Endometrium (tissue), 2 donors: ENCODE results near the gene TINCR.
"Not testable (repeated sequence)": the region's sequence is repeated elsewhere in the genome, so short reads cannot be mapped to it uniquely, and the experiment has no call there.

Source experiments
- FAIRE-seq: peaks from 2 replicates; lab custom pipeline; 2012; peaks lifted over from hg19 to GRCh38; lab: Jason Lieb, UNC
- donor health status: control.
- donor health status: control.

Gene TINCR

DNA sequence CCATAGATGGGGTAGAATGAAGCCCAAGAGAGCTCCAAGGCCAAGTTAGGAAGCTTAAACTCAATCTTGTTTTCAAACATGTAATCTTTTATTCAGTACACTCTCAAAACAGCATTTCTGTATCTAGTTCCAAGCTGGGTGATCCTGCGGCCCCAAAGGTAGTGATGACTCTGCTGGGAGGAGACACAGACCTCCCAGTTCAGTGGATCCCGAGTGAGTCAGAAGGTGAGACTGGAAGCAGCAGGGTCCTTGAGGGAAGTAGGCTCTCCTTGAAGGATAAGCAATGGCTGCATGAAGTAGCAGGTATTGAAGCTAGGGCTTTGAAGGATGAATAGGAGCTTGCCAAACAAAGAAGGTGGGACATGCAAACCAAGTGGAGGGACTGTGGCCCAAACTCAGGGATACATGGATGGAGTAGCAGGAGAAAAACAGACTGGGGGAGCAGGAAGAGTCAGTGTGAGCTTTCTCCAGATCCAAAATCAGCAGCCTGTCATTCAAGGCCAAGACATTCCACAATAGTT lies 9.6 kb downstream of the TINCR start:
- no peak for FAIRE-seq

DNA sequence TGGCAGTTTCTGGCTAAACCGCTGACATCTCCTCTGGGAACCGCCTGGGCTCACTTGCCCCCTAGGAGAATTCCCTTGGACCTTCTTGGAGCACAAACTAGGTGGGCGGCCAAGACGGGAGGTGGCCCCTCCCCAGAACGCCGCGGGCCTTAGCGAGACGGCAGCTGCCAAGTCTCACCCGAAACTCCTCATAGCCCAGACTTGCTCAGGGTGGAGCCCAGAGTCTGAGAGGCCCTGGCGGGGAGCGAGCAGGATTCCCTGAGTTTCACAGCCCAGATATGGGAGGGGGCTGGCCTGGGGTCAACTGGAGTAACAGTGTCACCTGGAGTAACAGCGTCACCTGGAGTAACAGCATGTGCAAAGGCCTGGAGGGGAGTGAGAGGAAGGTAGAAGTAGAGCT lies 10.1 kb downstream of the TINCR start:
- no peak for FAIRE-seq

DNA sequence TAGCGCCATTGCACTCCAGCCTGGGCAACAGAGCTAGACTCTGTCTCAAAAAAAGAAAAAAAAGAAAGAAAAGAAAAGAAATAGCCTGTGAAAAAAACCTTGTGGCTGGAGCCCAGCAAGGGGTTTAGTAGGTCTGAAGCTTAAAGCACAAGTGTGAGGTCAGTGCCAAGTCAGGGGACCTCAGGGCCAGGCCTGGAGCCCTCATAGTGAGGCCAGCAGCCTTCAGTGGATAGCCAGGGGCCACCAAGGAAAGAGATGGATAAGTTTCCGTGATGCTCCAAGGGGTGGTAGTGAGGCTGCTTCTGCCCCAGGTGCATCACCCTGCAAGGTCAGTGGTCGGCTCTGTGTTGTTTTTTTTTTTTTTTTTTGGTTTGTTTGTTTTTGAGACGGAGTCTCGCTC lies 12.9 kb downstream of the TINCR start:
- FAIRE-seq: no peak

DNA sequence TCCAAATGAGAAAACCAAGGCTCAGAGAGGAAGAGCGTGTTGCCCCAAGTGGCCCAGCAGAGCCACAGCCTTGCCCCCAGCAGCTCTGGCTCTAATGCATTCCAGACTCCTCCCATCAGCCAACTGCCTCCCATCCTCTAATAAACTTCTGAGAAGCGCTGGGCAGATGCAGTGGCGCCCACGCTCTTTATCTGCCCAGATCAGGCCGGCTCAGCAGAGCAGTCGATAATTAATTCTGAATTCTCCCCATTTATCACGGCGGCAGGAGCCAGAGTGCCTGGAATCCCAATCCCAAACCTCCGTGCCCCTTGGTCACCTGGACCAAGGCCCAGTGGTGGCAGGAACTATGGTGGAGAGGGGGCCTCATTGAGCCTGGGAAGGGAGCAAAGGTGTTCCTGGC lies 13.9 kb downstream of the TINCR start:
- no peak for FAIRE-seq

DNA sequence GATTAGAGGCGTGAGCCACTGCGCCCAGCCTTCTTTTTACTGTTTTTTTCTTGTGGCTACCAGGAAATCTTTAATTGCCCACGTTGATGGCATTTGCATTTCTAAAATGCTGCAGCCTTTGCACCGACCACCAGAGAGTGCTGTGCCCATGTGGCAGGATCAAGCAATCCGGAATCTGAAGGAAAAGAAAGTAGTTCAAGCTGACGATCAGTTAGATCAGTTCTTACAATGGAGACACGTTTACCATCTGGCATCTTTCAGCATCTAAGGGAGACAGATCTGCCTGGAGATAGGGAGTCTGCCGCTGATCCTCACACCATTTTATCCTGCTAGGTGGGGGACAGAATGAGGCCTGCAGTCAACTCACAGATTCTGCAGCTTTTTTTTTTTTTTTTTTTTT lies 19.9 kb downstream of the TINCR start:
- FAIRE-seq: no peak

DNA sequence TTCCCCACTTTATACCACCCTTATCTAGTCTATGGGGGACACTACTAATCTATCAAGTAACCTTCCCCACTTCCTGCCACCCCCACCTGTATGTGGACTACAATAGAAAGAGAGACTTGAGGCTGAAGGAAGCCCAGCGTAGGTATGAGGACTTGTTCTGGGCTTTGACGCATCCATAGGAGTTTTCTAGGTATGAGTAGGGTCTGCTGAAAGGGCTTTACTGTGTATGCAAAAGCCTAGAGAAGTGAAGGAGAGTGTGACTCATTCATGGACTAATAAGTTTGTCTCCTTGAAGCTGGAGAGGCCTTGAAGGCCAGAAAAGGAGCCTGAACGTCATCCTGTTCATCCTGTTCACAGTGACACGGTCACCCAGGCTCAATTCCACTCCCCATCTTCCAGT lies 21.8 kb downstream of the TINCR start:
- no peak for FAIRE-seq

DNA sequence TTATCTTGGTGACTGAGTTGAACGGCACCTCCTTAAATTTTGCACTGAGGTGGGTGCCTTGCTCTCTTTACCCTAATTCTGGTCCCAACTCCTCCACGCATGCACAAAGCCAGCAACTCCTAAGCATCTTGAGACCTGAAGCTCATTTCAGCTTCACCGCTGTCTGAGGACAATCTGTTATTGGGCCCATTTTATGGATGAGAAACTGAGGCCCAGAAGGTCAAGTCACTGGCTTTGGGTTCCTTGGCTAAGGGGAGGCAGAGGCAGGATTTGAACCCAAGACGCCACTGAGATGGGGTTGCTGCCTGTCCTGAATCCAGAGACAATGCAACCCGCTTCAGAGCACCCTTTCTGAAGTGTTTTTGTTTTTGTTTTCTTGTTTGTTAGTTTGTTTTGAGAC lies 22.7 kb downstream of the TINCR start:
- no peak for FAIRE-seq

DNA sequence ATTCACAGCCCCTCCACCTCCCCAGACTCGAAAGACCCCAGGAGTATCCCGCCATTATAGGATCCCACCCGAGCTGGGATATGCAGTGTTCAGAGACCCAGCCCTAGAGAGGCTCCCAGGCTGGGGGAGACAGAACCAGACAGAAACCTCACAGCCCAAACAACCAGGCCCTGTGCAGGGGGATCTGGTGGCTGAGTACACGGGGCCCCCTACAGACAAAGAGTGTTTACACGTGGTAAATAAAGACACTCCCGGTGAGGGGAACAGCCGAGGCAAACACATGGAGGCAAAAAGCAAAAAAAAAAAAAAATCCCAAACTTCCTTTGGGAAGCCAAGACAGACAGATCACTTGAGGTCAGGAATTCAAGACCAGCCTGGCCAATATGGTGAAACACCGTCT lies 25.1 kb downstream of the TINCR start:
- no peak for FAIRE-seq

DNA sequence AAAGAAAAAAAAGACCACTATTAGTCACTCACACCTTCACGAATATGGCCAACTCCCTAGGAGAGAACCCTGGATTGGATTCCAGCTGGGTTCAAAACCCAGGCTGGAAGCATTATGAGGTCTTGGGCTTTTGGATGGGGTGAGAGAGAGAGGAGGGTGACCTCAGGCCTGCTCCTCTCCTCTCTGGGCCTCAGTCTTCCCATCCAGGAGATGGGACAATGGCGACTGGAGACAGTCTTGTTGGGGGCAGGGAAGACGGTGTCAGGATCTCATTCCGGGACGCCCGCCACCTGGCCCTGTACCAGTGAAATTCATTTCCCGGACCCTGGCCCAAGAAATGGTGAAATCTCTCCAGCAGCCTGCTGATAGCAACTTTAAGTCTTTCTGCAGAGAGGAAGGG lies 26.3 kb downstream of the TINCR start:
- no peak for FAIRE-seq

DNA sequence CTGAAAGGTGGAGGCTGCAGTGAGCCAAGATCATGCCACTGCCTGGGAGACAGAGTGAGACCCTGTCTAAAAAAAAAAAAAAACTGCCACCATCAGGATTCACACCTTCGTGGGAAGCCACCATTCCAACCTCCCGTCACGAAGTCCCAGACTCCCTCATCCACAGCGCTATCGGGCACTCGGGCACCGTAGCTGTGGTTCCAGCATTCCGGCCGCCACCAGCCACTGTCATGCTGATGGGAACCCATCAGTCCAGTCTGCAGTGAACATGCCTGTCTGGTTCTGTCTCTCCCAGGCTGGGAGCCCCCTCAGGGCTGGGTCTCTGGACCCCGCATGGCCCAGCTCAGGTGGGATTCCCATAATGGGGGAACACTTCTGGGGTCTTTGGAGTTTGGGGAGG lies 27.5 kb downstream of the TINCR start:
- FAIRE-seq: no peak

DNA sequence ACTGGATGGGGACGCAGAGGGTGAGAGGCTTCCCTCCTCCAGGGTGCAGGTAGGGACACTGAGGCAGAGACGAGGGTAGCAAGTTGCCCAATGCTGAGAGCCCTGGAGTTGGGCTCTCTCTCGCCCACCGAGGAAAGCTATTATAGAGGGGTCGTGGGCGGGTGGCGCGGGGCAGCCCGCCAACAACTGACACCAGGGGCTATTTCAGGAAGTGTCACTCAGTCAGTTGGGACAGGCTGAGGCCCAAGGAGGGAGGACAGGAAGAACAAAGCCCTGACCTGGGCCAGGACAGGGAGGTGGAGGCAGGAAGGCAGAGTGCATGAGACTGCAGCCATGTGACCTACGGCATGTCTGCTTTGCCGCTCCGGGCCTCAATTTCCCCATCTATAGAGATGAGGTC lies 29.9 kb downstream of the TINCR start:
- no peak for FAIRE-seq

DNA sequence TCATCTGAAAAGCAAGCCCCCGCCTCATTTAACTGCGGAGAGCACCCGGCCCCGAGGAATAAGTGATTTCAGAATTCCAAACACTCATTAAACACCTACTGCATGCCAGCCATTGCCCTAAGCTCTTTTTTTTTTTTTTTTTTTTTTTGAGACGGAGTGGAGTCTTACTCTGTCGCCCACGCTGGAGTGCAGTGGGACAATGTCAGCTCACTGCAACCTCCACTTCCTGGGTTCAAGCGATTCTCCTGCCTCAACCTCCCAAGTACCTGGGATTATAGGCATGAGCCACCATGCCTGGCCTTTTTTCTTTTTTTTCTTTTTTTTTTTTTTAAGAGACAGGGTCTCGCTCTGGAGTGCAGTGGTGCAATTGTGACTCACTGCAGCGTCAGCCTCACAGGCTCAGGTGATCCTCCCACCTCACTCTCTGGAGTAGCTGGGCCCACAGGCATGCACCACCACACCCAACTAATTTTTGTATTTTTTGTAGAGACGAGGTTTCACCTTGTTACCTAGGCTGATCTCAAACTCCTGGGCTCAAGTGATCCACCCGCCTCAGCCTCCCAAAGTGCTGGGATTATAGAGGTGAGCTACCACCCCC lies 30.7 kb downstream of the TINCR start:
- not testable (repeated sequence) for FAIRE-seq

DNA sequence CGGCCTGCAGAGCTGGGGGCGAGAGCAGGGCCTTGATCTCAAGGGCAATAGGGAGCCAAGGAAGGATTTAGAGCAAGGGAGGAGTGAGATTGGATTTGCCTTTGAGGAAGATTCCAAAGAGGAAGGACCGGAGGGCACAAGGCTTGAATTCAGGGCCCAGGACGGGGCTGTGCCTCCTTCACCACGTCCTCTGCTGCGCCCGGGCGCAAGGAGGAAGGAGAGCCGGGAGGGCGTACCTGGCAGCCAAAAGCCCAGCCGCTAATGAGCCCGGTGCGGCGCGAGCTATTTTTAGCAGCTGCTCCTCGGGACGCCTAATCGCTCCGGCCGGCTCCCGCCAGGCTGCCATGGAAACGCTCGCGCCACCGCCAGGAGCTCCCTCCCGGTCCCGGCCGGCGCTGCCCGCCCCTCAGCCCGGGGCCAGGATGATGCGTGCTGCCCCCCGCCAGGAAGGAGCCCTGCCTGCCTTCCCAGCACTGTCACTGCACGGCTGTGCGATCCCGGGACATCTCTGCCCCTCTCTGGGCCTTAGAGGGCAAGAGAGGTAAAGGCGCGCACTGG lies 31.3 kb downstream of the TINCR start:
- no peak for FAIRE-seq

DNA sequence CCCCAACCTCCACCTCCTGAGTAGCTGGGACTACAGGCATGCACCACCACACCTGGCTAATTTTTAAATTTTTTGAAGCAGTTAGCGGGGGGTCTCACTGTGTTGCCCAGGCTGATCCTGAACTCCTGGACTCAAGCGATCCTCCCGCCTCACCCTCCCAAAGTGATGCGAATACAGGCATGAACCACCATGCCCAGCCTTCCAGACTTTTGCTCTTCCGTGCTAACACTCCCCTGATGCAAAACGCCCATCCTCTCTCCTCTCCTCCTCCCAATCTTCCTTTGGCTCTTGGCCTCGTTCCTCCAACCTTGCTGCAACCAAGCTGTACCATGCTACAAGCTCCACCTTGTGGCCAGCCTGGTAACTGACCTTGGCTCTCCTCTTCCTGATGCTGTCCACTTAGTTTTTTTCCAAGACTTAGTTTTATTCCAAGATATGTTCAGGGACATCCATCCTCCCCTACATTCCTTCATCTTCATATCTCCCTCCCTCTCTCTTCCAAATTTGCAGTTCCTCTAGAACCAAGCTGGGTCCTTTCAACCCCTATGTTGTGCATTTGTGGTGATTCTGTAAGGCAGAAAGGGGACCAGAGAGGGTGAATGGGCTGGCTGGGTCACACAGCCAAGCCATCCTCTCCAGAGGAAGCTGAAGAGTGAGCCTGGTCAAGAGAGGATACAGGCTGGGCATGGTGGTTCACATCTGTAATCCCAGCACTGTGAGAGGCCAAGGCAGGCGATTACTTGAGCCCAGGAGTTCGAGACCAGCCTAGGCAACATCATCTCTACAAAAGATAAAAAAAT lies 32.8 kb downstream of the TINCR start:
- no peak for FAIRE-seq

DNA sequence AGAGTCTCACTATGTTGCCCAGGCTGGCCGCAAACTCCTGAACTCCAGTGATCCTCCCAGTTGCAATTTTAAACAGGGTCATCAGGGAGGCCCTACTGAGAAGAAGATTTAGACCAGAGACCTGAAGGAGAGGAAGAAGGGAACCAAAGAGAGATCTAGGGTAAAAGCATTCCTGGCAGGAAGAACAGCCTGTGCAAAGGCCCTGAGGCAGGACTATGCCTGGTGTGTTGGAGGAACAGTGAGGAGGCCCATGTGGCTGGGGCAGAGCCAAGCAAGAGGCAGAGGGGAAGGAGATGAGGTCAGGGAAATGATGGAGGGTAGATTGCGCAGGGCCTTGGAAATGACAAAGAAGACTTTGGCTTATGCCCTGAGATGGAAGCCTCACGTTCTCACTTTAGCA lies 34.5 kb downstream of the TINCR start:
- no peak for FAIRE-seq

DNA sequence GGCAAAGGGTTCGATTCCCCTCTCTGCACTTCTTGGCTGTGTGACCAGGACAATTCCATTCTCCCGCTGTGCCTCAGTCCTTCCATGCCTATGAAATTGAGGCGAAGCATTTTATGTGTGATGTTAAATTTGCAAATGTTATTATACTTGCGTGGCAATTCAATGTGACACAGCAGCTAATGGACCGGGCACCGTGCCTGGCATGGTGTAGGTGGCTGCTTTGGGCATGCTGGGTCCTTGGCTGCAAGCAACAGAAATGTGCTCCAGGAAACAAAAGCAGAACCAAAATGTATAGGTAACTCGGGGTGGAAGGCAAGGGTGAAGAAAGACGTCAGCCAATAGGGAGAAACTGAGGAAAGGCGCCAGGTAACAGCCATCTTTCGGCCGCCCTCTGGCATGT lies 37.1 kb downstream of the TINCR start:
- FAIRE-seq: no peak

DNA sequence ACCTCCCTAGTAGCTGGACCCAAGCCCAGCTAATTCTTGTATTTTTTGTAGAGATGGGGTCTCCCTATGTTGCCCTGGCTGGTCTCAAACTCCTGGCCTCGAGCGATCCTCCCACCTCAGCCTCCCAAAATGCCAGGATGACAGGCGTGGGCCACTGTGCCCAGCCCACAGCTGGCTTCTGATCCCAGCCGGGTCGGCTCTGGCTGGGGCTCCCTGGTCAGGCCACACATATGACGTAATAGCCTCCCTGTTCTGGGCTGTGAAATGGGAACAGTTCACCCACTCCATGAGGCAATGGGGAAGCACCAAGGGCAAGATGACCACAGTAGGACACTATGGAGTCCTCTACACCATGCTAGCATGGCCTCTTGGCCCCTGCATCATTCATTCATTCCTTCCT lies 41.1 kb downstream of the TINCR start:
- no peak for FAIRE-seq

DNA sequence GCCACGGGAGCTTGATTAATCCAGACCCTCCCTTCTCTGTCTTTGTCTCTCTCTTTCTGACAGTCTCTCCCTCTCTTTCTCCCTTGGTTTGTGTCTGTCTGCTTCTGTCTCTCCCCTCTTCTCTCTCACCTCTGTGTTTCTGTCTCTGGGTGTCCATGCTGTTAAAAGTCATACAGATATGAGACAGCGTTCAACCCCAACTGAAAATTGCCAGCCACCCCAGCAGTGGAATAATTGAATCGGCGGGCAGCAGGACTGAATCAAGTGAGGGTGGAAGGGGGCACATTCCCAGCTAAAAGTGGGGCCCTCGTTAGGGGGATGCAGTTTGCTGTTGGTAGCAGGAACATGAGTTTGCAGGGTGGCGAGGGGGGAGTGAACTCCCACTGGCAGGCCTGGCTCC lies 43.7 kb downstream of the TINCR start:
- no peak for FAIRE-seq

DNA sequence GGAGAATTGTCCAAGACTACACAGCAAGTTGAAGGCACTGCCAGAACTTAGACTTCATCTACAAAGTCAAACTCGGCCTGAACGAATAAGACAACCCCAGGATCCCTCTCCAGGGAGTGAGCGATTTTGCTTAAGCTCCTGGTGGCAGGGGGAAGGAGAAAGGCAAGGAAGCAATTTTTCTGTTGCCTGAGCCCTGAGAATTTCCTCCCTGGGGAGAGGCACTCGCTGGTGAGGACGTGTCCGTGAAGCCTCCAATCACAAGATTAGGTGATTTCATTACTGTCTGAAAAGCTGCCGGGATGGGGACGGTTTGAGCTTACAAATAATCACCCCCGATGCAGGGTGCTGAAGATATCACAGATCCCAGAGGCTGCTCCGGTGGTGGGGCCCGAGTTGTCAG lies 45.6 kb downstream of the TINCR start:
- FAIRE-seq: no peak

DNA sequence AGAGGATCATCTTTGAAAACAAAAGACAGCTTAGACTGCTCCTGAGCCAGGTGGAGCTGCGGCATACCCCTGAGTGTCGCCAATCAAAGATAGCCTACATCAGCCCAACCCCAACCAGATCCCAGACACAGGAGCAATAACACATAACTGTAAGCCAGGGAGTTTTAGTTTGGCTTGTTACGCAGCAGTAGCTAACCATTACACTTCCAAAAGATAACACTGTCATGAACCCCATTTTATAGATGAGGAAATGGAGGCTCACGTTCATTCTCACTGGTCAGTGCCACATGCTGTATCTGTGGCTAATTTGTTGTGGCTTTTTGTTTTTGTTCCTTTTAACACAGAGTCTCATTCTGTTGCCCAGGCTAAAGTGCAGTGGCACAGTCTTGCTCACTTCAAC lies 47.3 kb downstream of the TINCR start:
- no peak for FAIRE-seq

DNA sequence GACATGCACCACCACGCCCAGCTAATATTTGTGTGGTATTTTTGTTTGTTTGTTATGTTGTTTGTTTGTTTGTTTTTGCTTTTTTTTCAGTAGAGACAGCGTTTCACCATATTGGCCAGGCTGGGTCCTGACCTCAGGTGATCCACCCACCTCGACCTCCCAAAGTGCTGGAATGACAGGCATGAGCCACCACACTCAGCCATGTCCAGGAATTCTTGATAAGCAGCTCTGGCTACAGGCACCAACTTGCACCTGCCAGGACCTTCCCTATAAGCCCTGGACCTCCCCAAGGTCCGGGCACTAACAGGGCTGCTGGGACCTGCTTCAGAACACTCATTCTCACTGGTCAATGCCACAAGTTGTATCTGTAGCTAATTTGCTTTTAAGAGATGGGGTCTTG lies 48.7 kb downstream of the TINCR start:
- FAIRE-seq: no peak

DNA sequence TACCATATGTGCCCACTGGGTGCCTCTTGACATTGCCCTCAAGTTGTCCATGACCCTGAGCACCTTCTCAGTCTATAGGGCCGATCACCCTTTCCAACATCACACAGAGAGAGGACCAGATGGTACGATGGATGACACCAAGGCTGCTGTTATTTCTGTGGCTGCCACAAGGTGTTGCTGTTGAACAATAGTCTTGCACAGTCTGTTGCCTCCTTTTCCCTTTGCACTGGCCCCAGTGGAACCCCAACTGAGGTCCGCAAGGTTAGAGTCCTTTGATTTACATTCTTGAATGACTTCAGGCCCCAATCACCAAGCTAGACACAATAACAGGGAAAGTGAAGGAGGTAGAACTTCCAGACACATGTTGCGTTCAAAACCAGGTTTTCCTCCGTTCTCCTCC lies 52.0 kb downstream of the TINCR start:
- no peak for FAIRE-seq

DNA sequence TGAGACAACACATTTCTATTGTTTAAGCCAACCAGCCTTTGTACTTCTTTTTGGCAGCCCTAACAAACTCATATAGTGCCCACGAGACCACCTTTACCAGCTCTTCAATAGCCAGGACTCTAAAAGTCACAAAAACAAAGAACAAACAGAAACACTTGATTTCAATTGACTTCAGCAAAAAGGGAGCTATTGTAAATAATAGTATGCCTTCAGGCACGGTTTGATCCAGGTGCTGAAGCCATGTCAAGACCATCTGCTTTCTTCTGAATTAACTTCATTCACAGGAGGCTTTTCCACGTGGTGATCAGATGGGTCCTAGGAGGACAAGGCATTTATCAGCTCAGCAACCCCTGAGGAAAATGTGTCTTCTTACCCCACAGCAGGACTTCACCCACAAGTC lies 53.8 kb downstream of the TINCR start:
- FAIRE-seq: no peak

DNA sequence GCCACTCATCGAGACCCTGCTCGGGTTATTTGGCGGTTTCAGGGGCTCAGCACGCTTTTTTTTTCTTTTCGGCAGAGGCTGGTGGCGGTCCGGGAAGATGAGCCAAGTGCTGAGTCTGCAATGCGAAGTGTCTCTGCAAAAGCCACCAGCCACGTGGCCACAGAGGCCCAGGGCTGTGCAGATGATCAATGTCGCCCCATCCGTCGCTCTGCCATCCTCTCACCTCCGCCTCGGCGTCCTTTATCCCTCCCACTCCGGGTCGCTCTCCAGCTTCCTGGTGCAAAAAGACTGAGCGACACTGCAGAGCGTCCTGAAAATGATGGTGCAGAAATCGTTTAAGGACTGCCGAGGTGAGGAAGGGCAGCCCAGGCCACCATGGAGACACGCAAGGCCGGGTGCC lies 55.0 kb downstream of the TINCR start:
- FAIRE-seq: no peak
